SKM-1 treated with dmso at 0.1 percent for 144 hours (cell line): ENCODE data around the gene HS6ST3.

Experiments used
- DNase-seq: peaks from one replicate; lab custom pipeline; 2025; ENCODE audit not compliant: unreplicated experiment; lab: John Stamatoyannopoulos, UW

The HS6ST3 gene

DNA sequence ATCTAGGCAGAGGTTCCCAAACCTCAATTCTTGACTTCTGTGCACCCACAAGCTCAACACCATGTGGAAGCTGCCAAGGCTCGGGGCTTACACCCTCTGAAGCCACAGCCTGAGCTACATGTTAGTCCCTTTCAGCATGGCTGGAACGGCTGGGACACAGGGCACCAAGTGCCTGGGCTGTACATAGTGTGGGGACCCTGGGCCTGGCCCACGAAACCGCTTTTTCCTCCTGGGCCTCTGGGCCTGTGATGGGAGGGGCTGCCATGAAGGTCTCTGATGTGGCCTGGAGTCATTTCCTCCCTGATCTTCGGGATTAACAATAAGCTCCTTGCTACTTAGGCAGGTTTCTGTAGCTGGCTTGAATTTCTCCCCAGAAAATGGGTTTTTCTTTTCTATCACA, 108.1 kb downstream of the HS6ST3 start:
- DNase-seq: no peak

DNA sequence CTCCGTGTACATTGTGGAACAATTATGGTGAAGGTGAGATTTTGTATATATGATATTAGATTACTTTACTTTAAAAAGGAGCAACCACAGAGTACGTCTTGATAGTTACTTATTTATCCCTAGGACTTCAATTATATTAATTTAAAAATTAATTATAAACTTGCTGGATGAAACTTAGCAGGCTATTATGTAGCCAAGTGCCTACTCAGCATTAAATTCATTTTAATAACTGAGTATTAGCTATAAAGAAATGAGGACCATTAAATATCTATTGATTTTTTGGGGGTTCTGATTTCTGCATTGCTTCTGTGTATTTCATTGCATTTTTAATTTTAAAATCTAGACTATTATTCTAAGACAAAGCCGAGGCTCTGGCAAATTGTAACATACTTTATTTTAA, 109.4 kb downstream of the HS6ST3 start:
- no peak for DNase-seq

DNA sequence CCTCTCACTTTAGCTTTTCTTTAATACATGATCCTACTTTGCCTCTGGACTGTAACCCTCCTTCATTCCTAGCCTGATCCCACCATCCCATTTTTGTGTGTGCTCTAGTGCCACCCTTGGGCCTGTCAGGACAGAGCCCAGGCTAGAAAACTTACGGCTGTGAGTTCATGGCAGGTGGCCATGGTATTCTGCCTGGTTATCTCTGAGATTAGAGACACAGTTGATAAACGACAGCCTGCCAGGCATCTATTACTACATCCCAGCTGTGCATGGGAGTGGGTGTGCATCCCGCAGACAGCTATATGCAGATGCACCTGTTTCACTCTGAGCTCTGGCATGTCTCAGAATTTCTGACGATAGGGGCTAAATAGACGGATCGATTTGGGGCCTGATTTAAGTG, 110.9 kb downstream of the HS6ST3 start:
- no peak for DNase-seq

DNA sequence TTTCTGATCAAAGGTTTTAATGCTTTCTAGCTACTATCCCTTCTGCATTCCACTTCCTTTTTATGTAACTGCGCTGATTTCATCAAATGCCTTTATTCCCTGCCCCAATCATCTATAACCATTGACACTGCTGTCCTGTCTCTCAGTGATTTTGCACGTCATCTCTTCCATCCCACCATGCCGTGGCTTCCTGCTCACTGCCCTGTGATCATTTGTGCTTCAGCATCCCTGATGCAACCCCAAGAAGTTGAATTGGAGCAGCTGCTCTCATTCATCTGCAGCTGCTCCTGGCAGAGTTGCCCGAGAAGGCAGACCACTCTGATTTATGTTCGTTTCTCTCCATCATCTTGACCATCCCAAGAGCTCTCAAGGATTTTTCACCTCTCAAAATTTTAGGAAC, 112.4 kb downstream of the HS6ST3 start:
- DNase-seq: no peak

DNA sequence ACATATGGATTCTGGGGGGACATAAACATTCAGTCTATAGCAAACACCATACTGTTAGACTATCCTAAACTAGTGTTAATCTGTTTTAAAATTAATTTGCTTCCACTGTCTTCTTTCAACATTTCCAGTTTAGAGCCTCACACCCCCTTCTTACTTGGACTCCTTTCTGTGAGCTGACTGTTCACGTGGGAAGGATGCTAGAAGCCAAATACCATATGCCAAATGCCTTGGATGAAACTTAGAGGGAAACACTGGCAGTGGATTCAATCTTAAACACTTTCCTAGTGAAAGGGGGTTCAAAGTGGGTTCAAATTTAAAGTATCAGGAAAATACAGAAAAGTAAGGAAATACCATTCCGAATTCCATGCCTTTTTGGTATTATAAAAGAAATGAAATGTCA, 113.6 kb downstream of the HS6ST3 start:
- DNase-seq: no peak

DNA sequence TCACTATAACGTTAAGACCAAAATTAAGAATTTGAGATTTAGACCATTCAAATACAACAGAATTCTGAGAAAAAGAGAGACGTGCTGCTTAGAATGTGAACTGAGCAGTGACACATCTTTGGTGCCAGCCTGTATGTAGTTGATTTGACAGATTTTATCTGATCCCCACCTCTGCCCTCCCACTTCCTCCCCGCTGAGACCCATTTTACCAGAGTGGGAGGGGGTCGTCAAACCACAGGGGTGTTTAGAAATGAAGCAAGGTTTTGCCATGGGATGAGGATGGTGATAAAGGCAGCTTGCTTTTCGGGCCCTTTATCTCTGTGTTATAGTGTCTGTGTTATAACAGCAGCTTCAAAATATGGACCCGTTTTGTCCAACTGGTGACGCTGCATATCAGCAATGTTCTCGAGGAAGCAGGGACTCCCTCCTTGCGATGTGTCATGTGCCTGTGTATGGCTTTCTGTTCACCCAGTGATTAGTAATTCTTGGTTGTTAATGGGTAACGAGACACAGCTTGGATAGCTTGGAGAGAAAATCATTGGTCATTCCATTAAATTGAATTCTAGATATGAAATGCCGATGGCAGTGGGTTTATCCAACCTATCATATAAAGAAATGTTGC, 125.0 kb downstream of the HS6ST3 start:
- no peak for DNase-seq

DNA sequence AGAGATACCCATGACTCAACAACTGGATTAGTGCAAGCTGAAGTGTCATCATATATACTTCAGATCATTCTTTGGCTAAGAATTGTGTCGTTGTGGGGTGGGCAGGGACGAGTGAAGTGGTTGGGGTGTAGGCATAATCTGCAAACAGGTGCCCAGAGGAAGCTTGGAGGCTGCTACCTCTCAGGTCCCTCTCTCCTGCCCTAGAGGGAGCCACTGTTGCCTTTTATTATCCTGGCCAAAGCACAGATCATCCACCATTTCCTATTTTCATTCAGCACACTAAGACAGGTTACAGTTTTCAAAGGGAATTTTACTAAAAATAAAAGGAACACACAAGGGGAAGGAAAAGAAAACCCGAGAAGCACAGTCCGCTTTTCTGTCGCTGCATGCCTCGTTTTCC, 126.6 kb downstream of the HS6ST3 start:
- no peak for DNase-seq

DNA sequence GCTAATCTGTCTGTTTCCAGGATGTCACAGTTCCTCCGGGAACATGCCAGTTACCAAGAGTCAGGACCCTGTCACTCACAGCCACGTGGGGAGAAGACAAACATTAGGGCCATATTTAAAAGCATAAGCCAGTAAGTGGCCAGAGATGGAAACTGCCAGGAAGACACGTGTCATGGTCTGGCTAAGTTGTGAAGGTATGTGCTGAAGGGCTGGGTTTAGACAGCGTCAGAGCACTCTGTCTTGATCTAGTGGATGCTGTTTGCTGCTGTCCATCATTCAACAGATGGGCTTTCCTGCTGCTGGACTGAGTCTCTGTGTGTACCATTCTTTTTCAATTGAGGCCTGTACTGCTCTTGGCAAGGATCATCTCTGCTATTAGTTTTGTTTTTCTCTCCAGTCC, 128.6 kb downstream of the HS6ST3 start:
- no peak for DNase-seq

DNA sequence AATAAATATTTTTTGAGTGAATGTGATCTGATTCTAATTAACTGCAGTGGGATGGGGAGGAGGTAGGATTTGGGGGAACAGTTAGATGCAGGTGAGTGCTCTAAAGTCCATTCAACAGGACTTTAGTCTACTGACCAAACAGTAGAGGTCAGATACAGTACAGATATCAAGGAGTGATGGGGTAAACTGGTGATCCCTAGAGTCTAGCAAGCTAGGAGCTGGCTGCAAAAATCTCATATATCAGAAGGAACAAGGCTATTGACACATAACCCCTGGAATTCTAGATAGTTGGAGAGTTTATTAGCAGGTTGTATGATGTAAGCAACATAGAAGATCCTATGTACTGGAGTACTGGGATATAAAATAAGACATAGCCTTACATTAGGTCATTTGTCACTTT, 131.6 kb downstream of the HS6ST3 start:
- DNase-seq: no peak

DNA sequence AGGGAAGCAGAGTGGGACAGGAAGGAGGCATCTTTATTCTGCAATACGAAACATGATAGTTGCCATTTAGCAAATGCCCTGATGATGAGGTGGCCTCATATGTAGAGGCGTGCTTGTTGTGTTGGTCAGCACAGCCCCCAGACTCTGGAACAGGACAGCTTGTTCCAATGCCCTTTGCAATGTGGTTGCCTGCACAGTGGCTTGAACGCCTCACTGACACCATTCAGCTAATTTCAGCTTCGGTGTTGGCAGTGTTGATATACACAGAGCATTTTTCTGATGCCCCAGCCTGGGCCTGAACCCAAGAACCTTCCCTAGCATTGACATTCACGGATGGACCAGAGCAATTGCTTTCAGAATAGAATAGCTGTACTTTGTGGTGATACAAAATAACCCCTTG, 133.3 kb downstream of the HS6ST3 start:
- no peak for DNase-seq

DNA sequence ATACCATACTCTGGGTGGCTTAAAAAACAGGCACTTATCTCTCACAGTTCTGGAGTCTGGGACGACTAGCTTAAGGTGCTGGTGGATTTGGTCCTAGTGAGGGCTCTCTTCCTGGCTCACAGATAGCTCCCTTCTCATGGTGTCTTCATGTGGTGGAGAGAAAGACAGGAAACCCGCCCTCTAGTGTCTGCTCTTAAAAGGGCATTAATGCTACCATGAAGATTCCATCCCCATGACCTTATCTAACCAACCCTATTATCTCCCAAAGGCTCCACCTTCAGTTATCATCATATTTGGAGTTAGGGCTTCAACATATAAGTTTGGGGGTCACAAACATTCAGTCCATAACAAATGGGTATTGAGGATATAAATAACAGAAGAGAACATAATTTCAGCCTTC, 139.4 kb downstream of the HS6ST3 start:
- peak; percentile 35 for DNase-seq

DNA sequence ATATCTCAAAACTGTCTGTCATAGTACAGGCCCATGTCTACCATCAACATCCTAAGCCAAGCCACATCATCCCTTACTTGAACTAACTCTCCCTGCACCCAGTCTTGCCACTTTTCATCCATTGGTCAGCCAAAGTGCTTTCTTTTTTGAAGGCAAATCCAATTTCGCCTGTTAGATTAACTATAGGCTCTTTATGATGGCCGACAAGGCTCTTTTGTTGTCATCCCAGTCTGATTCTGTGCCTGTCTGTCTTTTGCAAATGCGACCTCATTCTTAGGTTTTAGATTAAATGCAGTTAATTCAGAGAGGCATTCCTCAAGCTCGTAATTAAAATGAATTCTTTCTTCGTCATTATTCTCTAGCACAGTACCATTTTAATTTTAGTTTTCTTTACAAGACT, 148.3 kb downstream of the HS6ST3 start:
- DNase-seq: no peak

DNA sequence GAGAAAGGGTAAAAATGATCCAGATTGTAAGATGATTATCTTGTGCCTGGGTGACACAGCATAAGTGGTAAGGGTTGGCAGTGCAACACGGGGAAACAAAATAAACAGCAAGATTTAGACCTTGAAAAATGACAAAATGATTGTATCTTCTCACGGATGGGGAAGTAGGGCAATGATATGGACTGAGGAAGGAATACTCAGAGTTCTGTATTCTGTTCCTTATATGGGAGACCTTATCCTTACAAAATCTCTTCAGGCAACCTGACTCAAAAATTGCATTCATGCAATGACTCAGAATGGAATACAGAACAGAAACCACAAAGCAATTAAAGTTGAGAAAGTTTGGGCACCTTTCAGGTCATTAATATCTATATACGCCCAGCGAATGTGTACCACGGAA, 149.0 kb downstream of the HS6ST3 start:
- DNase-seq: peak; percentile 16

DNA sequence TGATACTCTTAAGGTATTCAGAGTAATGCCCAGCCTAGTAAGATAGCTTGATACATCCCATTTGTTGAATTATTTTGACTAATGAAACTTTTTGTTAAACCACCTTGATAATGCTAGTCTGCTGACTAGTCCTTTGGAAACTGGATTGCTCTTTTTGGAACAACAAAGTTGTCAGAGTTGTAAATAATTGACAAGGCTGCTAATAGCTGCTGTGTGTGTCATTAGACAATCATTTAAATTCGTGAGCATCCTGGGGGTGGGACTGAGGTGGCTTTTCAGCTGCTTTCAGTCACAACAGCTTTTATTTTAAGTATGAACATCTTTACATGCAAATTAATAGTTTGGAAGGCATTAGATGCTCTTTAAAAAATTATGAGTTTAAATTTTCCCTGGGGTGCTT, 153.5 kb downstream of the HS6ST3 start:
- DNase-seq: no peak

DNA sequence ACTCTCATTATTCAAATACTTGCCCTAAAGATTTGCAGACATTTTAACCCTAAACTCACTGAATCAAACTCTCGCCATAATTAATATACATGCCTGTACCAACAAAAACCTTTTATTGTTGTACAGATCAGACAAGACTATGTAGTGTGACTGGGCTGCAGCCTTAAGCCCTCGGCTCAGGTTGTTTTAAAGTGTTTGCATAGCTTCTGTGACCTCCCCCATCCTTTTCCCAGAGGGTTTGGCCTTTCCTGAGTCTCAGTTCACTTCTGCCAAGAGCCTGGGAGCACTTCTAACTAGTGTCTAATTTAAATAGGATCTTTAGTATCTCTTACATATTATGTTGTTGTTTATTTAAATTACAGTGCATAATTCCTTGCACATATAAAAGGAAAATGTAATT, 158.2 kb downstream of the HS6ST3 start:
- DNase-seq: no peak

DNA sequence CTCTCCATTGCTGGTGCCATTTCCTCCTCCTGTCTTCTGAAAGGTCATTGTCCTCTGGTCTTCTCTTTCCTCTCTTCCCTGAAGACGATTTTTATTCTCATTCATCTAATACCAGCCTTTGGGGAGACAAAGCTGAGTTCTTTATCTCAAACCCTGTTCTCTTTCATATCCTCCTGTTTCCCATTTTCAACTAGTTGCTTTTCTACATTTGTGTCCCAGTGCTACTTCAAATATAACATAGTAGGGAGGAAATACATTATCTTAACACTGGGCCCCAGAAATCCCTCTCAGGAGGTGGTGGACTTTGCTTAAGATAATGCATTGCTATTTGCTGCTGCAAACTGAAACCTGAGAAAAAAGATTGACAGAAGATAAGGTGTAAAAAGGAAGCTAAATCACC, 159.1 kb downstream of the HS6ST3 start:
- DNase-seq: no peak

DNA sequence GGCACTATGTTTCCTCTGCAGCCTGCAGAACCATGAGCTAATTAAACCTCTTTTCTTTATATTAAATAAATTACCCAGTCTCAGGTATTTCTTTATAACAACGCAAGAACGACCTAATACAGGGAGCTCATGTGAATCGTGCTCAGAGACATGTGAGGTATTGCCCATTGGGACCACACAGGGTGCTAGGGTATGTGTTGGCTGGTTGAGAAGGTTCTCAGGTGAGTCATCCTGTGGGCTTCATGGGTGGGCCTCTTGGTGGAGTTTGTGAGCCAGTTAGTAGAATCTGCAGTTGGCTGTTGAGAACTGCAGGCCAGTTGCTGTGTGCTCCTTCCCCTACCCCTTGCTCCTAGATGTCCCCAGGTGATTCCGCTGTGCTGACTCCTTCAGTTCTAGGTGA, 163.0 kb downstream of the HS6ST3 start:
- no peak for DNase-seq

DNA sequence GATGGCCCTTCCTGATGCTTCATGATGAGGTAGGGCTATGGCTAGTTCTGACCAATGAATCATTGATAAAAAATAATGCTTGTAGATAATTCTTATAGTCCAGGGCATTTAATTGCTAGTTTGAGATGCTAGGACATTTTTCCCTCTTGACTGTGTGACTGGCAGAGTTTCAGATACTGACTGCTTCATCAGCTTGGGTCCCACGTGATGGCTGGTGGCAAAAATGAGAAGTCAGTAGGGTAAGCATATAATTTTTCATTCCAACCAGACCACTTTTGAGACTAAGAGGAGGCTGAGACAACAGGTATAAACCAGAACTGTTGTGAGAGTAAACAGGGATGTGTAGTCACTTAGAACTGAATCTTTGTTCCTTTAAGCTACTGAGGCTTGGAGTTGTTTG, 183.3 kb downstream of the HS6ST3 start:
- DNase-seq: no peak

DNA sequence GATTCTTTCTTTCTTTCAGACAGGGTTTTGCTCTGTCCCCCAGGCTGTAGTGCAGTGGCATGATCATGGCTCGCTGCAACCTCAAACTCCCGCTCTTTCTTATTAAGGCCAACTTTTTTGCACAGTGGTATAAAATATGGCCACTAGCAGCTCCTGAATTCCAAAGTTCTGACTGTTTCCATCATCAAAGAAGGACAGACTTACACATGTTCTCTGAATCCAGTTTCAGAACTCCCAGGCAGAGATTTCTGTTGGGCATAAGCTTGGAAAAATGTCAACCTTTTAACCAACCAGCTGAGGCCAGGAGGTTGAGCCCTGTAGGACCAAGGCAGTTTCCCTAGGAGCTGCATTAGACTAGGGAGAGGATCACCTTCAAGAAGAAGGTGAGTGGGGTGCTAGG, 184.1 kb downstream of the HS6ST3 start:
- no peak for DNase-seq

DNA sequence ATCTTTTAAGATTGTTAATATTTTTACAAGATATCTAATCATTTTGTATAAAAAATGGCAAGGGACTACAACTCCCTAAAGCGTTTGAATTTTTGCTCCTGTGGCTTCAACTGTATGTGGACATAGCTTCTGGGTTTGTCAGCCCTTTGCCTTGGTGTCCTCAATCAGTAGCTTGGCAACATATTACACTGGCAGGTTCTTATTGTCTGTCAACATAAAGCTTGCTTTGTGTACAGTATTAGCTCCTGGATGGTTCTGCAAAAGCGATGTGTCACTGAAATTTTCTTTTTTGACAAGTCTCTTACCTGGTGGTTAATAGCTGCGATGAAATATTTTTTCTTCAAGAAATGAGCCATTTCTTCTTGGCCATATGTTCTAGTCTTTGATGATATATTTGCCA, 190.0 kb downstream of the HS6ST3 start:
- no peak for DNase-seq

DNA sequence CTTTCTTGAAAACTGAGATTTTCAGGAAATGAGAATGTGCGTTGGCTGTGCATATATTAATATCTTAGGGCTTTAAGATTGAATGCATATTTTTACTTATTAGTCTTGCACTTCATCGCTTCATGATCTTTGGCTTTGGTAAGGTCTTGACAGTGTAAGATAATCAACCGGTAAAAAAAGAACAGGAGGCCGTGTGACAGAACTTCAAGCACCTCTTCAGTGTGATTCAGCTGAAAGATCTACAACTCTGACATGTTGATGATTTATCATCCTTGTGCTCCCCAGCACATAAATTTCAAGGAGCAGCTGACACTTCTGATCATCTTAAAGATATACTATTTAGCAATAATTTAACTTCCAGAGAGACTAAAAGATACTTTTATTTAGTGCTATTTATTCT, 195.1 kb downstream of the HS6ST3 start:
- no peak for DNase-seq

DNA sequence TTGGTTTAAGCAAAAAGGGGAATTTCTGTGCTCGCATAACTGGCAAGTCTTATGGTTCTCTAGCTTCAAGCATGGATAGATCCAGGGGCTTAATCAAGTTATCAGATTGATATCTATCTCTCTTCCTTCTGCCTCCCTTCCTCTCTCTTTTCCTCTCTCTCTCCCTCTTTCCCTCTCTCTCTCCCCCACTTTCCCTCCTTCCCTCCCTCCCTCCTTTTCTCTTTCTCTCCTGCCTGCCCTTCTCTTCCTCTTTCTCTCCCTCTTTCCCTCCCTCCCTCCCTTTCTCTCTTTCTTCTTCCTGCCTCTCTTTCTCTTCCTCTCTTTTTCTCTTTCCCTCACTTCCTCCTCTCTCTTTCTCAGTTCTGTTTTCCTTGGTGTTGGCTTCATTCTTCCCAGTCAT, 195.8 kb downstream of the HS6ST3 start:
- DNase-seq: no peak

DNA sequence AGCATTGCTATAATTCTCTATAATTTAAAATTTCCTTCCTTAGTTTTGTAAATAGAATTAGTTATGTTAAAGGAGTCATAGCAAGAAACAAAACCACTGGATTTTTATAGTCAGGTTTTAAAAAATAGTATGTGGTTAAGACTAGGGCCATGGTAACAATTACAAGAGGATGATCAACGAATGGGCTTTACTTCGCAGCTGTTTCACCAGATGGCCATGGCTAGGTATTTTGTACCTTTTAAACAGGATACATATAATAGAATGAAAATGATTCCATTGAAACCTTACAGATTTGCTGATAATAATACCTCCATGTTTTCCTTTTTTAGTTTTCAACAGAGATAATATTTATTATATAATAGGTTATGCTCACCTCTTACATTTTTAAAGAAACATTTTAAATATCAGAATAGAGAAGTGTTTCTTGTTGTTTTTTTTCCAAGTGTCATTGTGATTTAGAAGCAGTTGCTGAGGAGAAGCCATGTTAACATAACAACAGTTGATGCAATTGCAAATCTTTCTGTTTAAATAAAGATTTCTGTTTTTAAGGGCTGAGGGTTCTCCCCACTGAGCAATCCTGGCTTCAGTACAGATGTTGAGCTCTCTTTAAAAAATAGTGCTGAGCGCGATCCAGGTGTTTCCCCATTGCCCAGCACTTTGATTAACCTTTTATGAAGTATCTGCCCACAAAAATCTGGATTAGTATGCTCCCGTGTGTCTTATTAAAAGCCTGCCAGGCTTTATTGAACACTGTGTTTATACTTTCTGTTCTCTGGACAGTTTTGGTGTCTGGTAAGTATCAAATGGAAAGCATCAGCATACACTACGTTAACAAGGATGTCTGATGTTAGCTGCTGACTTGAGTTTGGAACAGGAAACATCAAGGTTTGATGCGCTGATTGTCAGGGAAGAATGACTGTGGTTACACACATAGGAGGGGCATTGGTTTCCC, 205.3 kb downstream of the HS6ST3 start:
- DNase-seq: no peak
